ENCODE results near the gene IFT27.

- TF ChIP-seq POLR2A (IDR thresholded peaks at IDR 0.05; ENCODE audit: low read length): no peak
- no peak for TF ChIP-seq GATA1 (IDR thresholded peaks at IDR 0.05; ENCODE audit: low read depth, low read length)
These were observed 15.1 kb downstream of the IFT27 start for GRCh38 chr22:36760786-36761185.
